T1000 (cell line): ENCODE data around the gene CNFN.
"Not testable (repeated sequence)": the region's sequence is repeated elsewhere in the genome, so short reads cannot be mapped to it uniquely, and the experiment has no call there.

Experiments
- DNase-seq: peaks from one replicate; lab custom pipeline; 2025; ENCODE audit warnings: mixed read lengths; lab: John Stamatoyannopoulos, UW

Gene CNFN

DNA sequence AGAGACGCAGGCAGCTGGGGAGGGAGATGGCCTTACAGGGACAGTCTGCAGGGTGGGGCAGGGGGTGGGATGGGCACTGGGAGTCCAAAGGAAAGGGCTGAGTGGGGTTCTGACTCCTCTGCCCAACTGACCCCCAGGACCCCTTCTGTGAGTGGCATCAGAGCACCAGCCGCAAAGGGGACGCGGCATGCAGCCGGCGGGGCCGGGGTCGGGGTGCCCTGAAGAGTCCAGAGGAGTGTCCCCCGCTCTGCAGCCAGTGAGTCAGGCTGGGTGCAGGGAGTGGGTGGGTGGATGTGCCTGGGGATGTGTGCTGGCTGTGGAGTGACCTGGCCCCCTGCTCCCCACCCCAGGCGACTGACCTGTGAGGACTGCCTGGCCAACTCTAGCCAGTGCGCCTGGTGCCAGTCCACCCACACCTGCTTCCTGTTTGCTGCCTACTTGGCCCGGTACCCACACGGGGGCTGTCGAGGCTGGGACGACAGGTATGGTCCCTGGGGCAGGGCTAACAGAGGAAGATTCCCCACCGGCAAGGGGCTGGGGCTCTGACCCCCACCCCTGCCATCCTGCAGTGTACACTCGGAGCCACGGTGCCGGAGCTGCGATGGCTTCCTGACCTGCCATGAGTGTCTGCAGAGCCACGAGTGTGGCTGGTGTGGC, 38.9 kb downstream of the CNFN start:
- no peak for DNase-seq

DNA sequence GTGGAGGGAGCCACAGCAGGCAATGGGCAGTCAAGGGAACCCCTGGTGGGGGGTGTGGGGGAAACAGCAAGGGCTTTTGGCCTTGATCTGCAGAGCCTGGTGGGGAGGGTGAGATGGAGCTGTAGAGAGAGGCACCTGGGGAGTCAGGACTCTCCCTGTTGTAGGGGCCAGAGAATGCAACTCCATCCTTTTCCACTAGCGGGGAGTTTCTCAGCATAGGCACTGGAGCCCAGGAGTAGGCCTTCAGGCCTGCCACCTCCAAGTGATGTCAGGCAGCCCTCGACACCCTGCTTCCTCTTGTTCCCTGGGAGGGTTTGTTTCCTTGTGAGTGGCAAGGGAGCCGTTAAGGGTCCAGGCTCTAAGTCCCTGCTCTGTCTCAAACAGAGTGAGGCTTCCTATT, 39.7 kb downstream of the CNFN start:
- no peak for DNase-seq

DNA sequence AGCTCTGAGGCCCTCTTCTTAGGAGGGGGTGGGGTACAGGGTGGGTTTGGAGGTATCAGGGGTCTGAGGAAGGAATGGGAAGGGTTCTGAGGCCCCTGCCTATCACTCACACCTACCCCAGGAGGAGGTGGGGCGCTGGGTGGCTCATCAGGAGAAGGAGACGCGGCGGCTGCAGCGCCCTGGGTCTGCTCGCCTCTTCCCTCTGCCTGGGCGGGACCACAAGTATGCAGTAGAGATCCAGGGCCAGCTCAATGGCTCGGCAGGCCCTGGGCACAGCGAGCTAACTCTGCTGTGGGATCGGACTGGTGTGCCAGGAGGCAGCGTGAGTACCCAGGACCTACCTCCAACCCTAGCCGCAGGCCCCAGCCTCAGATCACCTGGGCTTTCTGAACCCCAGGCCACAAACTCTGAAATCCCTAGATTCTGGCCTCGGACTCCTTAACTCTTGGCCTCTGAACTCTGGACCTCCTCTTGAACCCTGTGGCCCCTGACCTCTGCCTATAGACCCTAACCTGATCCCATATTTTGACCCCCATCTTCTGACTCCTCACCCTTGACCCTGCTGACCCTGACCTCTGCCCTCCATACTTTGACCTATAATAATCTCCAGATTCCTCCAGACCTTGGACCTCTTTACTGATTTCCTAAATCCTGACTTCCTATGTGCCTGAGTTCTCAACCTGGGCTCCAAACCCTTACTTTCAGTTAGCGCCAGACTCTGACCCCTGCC, 40.6 kb downstream of the CNFN start:
- DNase-seq: no peak

DNA sequence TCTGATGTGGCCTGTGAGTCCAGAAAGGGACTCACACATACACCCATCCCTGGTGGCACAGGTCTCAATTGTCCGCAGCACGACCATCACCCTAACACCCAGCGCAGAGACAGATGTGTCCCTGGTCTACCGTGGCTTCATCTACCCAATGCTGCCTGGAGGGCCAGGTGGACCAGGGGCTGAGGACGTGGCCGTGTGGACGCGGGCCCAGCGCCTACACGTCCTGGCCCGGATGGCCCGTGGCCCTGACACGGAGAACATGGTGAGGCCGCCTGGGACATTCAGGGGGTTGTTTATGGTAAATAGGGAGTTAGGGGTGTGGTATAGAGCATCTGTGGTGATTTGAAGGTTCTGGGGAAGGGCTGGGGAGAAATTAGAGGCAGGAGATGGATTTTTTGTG, 41.9 kb downstream of the CNFN start:
- no peak for DNase-seq

DNA sequence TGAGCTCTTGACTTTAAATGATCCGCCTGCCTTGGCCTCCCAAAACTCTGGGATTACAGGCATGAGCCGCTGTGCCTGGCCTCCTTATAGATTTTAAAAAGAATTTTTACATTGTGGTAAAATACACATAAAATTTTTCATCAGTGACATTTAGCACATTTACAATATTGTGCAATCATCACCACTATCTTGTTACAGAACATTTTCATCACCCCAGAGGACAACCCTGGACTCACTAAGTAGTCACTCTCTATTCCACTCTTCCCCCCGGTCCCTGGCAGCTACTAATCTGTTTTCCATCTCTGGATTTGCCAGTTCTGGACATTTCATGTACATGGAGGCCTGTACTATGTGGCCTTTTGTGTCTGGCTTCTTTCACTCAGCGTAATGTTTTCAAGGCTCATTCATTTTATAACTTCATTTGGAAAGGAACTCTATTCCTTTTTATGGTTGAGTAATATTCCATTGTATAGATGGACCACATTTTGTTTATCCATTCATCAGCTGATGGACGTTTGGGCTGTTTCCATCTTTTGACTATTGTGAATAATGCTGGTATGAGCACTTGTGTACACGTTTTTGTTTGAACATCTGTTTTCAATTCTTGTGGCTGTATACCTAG, 44.8 kb downstream of the CNFN start:
- no peak for DNase-seq

DNA sequence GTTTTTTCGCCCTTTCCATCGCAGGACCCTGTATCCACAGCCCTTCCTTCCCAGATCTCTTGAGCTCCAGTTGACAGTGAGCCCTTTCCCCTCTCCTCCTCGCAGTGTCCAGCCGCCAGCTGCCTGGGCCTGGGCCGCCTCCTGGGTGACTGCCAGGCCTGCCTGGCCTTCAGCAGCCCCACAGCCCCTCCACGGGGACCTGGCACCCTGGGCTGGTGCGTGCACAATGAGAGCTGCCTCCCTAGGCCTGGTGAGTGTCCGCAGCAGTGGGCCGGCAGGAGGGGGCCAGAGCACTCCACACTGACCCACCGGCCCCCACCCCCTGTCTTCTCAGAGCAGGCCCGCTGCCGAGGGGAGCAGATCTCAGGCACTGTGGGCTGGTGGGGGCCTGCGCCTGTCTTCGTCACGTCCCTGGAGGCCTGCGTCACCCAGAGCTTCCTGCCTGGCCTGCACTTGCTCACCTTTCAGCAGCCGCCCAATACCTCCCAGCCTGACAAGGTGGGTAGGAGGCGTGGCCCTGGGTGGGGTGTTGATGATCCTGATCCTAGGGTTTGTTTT, 45.7 kb downstream of the CNFN start:
- no peak for DNase-seq

DNA sequence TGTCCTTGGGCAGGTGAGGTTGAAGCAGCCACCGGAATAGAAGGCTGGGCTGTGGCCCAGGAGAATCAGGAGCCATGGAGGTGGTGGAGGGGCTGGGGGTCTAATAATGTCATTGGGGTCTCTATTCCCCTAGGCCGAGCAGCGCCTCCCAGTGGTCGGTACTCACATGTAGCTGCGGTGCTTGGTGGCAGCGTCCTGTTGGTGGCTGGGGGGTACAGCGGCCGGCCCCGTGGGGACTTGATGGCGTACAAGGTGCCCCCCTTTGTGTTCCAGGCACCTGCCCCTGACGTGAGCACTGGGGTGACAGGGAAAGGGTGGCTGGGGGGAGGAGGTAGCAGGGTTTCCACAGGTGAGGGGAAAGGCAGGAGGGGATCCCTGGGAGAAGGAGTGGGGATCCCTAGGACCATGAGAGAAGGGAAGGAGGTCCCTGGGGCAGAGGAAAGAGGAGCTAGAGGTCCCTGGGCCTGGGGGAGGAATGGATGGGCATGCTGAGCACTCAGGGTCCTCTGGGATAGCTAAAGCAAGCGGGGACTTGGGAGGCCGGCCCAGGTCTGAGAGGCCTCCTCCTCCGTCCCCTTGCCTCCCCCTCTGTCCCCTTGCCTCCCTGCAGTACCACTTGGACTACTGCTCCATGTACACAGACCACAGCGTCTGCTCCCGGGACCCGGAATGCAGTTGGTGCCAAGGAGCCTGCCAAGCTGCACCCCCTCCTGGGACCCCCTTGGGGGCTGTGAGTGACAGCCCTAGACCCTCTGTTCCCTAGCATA, 46.6 kb downstream of the CNFN start:
- no peak for DNase-seq

DNA sequence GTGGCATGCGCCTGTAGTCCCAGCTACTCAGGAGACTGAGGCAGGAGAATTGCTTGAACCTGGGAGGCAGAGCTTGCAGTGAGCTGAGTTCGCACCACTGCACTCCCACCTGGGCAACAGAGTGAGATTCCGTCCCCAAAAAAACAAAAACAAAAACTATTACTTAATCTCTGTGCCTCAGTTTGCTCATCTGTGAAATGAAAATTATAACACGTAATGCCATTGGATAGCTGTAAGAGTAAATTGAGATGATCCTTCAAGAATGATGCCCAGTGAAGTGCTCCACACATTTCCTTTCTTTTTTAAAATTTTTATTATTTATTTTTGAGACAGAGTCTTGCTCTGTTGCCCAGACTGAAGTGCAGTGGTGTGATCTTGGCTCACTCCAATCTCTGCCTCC, 50.2 kb downstream of the CNFN start:
- DNase-seq: not testable (repeated sequence)

DNA sequence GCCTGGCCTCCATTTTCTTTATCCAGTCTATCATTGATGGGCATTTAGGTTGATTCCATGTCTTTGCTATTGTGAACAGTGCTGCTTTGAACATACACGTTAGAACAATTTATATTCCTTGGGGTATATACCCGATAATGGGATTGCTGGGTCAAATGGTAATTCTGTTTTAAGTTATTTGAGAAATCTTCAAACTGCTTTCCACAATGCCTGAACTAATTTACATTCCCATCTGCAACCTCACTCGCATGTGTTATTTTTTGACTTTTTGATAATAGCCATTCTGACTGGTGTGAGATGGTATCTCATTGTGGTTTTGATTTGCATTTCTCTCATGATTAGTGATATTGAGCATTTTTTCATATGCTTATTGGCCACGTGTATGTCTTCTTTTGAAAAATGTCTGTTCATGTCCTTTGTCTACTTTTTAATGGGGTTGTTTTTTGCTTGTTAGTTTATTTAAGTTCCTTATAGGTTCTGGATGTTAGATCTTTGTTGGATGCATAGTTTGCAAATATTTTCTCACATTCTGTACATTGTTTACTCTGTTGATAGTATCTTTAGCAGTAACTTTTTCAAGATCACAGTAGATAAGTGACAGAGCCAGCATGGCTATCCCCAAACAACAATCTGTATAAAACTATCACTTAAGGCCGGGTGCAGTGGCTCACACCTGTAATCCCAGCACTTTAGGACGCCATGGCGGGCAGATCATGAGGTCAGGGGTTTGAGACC, 50.8 kb downstream of the CNFN start:
- not testable (repeated sequence) for DNase-seq
